HUES64 (cell line): ENCODE measurements around the gene ZNF611.
A peak's percentile ranks its signal among the peaks of the same experiment; 100 is the strongest.

Experiments used
- H3K27ac ChIP-seq: 2 replicates; pipeline ENCODE4 v1.7.0; 2013; ENCODE audit warnings: low read depth, low read length, inconsistent platforms
- H3K27me3 ChIP-seq: 2 replicates; pipeline ENCODE4 v1.6.1; 2013; ENCODE audit warnings: mild to moderate bottlenecking, low read length; ENCODE audit not compliant: insufficient read depth
- H3K36me3 ChIP-seq: 2 replicates; pipeline ENCODE4 v1.6.1; 2013; ENCODE audit warnings: mild to moderate bottlenecking, low read length; ENCODE audit not compliant: insufficient read depth
- H3K4me1 ChIP-seq: 2 replicates; pipeline ENCODE4 v1.6.1; 2013; ENCODE audit warnings: mild to moderate bottlenecking, low read length, moderate library complexity; ENCODE audit not compliant: insufficient read depth
- H3K4me3 ChIP-seq: 2 replicates; pipeline ENCODE4 v1.5.1; 2013; ENCODE audit warnings: mild to moderate bottlenecking, low read length, moderate library complexity
- H3K9ac ChIP-seq: 2 replicates; pipeline ENCODE4 v1.6.1; 2013; ENCODE audit warnings: mild to moderate bottlenecking, low read depth, low read length
- H3K9me3 ChIP-seq: 2 replicates; pipeline ENCODE4 v1.6.1; 2013; ENCODE audit warnings: low read depth, low read length; ENCODE audit not compliant: insufficient read depth
- WGBS: fragments of 150-250, 120-280 bp; methylation state at CpG from one replicate; pipeline ENCODE4 v1.1.7; 2013; ENCODE audit warnings: missing lambda C conversion rate; 5-methylcytosine and 5-hydroxymethylcytosine counted together

ZNF611 gene

GRCh38 chr19:52659013-52659412, 75.8 kb downstream of the ZNF611 start:
- H3K27ac ChIP-seq: peak overlapping the region; percentile 15; the same call in 1 of the 2 replicates
- H3K27me3 ChIP-seq: no peaks in the 10 kb centered on the region
- H3K4me3 ChIP-seq: no peak overlapping the region
- H3K36me3 ChIP-seq: peaks cover 22% of the 10 kb centered on the region; the same call in 1 of the 2 replicates
- no peaks in the 10 kb centered on the region for H3K9me3 ChIP-seq
- 78% methylated on average over 14 of the region's 14 CpGs for WGBS
- H3K9ac ChIP-seq: no peak overlapping the region
- H3K4me1 ChIP-seq: 0 out of 2 replicates have a peak, but pooled peaks cover 4% of the 10 kb centered on the region

DNA sequence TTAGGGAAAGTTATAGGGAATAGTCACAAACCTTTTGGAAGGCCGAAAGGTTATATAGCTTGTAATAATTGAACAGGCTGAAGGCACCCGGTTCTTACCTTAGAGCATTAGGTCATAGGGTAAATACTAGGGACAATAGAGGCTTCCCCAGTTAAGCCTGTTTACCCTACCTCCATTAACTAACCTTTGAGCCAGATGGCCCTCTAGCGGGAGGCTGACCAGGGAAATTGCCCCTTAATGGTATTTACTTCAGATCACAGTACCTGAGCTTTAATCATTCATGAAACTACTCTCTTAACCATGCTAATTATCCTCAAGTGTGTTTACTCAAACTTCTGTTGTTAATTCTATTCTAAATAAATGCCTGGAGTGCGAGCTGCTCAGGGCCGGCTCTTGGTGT, 76.2 kb downstream of the ZNF611 start:
- 73% methylated on average over 5 of the region's 5 CpGs for WGBS

GRCh38 chr19:52653161-52653560, 81.7 kb downstream of the ZNF611 start:
- Histone ChIP-seq H3K27me3 (no peaks in the 10 kb centered on the region), H3K9me3 (no peaks in the 10 kb centered on the region), H3K4me3 (no peak overlapping the region), H3K36me3 (peaks cover 40% of the 10 kb centered on the region), H3K9ac (no peak overlapping the region), H3K4me1 (no peaks in the 10 kb centered on the region), H3K27ac (no peak overlapping the region)
- WGBS: 97% methylated on average over 4 of the region's 4 CpGs

More for the DNA sequence above, 76.2 kb downstream of the ZNF611 start:
- Histone ChIP-seq H3K9me3 (no peaks in the 10 kb centered on the region), H3K36me3 (peaks cover 27% of the 10 kb centered on the region), H3K27ac (peak overlapping the region; percentile 15; the same call in 1 of the 2 replicates), H3K27me3 (no peaks in the 10 kb centered on the region), H3K4me1 (0 out of 2 replicates have a peak, but pooled peaks cover 4% of the 10 kb centered on the region), H3K4me3 (no peak overlapping the region), H3K9ac (no peak overlapping the region)
